Activated CD8-positive, alpha-beta T cell treated with anti-CD3 and anti-CD28 coated beads for 36 hours (primary cell): ENCODE measurements around the gene TMEM88. TPM values are rescaled to one million over a fixed set of nuclear protein-coding genes. Genes with fewer than 3 reads are reported as not detected.
A peak's percentile ranks its signal among the peaks of the same experiment; 100 is the strongest.

ENCODE experiments used
- ATAC-seq: fragments of 200-7000 bp; cut with Tn5 transposase; one replicate; pipeline ENCODE4 v1.10.0; 2021; ENCODE audit warnings: mild to moderate bottlenecking, moderate library complexity
- CTCF ChIA-PET: fragments of 350-600 bp; sonication (Branson Sonifier 250); formaldehyde crosslinking; loops from one replicate; lab custom pipeline; 2021; ENCODE audit warnings: antibody characterized with exemption; lab: Charles Lee
- POLR2A ChIA-PET: fragments of 350-600 bp; sonication (Branson Sonifier 250); formaldehyde crosslinking; loops from one replicate; lab custom pipeline; 2021; ENCODE audit warnings: antibody characterized with exemption; lab: Charles Lee
- DNase-seq: peaks from one replicate; pipeline ENCODE4 v3.0.0-alpha.2; 2020
- H3K27ac Mint-ChIP-seq: one replicate; pipeline ENCODE4 v1.8.0; 2021; ENCODE audit warnings: mild to moderate bottlenecking, mixed read lengths
- H3K27me3 Mint-ChIP-seq: one replicate; pipeline ENCODE4 v1.8.0; 2021; ENCODE audit warnings: mixed read lengths
- H3K36me3 Mint-ChIP-seq: one replicate; pipeline ENCODE4 v1.8.0; 2021; ENCODE audit warnings: low read depth, mixed read lengths
- H3K4me1 Mint-ChIP-seq: one replicate; pipeline ENCODE4 v1.8.0; 2021; ENCODE audit warnings: low read depth, mixed read lengths
- H3K4me3 Mint-ChIP-seq: one replicate; pipeline ENCODE4 v1.8.0; 2021; ENCODE audit warnings: mild to moderate bottlenecking, moderate library complexity, mixed read lengths
- H3K9me3 Mint-ChIP-seq: one replicate; pipeline ENCODE4 v1.8.0; 2021; ENCODE audit warnings: mixed read lengths
- intact Hi-C: fragments of 100-400 bp; cut with micrococcal nuclease; formaldehyde crosslinking; loops from one replicate; pipeline ENCODE4 v1.10.0; 2022
- total RNA-seq, 2 experiments: library from RNA; stranded (reverse); gene quantifications; one replicate each; pipeline ENCODE4 v1.2.3, GENCODE V29; 2021
- TF ChIP-seq, protein P1 (sequence below): fragments of 200-600 bp; IDR thresholded peaks from one replicate; pipeline ENCODE4 v1.8.0; 2022; ENCODE audit warnings: antibody characterized with exemption, mild to moderate bottlenecking

TMEM88 gene
- total RNA-seq, 2 experiments from 2014 or later, result 2.4 to 2.9 TPM

DNA sequence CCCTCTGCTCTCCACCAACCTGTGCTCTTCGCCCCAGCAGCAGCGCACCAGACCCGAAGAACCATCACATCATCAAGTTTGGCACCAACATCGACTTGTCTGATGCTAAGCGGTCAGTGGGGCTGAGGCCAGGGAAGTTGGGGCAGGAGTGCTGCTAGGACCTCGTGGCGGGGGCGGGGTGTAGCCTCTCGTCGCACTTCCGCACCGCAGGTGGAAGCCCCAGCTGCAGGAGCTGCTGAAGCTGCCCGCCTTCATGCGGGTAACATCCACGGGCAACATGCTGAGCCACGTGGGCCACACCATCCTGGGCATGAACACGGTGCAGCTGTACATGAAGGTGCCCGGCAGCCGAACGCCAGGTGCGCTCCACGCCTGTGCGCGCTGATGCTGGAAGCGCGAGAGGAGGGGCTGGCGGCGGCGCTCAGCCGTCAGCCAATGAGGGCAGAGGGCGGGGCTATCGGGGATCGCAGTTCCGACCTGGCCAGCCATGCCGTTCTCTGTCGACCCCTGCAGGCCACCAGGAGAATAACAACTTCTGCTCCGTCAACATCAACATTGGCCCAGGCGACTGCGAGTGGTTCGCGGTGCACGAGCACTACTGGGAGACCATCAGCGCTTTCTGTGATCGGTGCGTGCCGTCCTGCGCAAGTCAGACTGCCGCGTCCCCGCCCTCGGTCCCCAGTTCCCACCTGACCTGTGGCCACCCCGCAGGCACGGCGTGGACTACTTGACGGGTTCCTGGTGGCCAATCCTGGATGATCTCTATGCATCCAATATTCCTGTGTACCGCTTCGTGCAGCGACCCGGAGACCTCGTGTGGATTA, 3.2 kb upstream of the TMEM88 start:
- intact Hi-C loops, result loop anchor here (10.0 kb wide), 1 partner anchor 277 kb away; the partner anchor contains the start of gene CD68
- ChIA-PET POLR2A (interaction anchor here (8.2 kb wide), 1 partner anchor 16 kb away, joined by 74 read pairs; the partner anchor contains the start of gene KDM6B), CTCF (interaction anchor here (0.7 to 3.5 kb wide), 12 partner anchors 9 to 205 kb away, joined by 3 to 49 read pairs (median 4); partner anchors contain the start of gene KDM6B)
- Mint-ChIP-seq H3K27ac (peak overlapping the region; percentile 67), H3K4me3 (peak overlapping the region; percentile 76), H3K4me1 (peaks cover 53% of the 10 kb centered on the region), H3K27me3 (no peaks in the 10 kb centered on the region), H3K9me3 (no peaks in the 10 kb centered on the region), H3K36me3 (peaks cover 54% of the 10 kb centered on the region)
- ATAC-seq (peak; percentile 94), DNase-seq (peak; percentile 94)
- TF ChIP-seq, protein P1, sequence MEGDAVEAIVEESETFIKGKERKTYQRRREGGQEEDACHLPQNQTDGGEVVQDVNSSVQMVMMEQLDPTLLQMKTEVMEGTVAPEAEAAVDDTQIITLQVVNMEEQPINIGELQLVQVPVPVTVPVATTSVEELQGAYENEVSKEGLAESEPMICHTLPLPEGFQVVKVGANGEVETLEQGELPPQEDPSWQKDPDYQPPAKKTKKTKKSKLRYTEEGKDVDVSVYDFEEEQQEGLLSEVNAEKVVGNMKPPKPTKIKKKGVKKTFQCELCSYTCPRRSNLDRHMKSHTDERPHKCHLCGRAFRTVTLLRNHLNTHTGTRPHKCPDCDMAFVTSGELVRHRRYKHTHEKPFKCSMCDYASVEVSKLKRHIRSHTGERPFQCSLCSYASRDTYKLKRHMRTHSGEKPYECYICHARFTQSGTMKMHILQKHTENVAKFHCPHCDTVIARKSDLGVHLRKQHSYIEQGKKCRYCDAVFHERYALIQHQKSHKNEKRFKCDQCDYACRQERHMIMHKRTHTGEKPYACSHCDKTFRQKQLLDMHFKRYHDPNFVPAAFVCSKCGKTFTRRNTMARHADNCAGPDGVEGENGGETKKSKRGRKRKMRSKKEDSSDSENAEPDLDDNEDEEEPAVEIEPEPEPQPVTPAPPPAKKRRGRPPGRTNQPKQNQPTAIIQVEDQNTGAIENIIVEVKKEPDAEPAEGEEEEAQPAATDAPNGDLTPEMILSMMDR, result peak; percentile 97

DNA sequence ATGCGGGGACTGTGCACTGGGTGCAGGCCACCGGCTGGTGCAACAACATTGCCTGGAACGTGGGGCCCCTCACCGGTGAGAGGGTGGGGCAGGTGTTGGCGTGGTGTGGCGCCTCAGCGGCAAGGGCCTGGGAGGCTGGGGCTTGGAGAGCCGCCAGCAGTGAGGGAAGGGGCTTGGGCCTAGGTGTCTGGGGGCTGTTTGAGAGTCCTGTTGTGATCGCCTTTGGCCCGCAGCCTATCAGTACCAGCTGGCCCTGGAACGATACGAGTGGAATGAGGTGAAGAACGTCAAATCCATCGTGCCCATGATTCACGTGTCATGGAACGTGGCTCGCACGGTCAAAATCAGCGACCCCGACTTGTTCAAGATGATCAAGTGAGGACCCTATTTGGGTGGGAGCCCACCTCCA, 2.6 kb upstream of the TMEM88 start:
- no peaks in the 10 kb centered on the region for H3K9me3 Mint-ChIP-seq
- ATAC-seq (no peak), DNase-seq (no peak)
- POLR2A ChIA-PET, result interaction anchor here (8.2 kb wide), 1 partner anchor 16 kb away, joined by 74 read pairs; the partner anchor contains the start of gene KDM6B
- no peak overlapping the region for H3K27ac Mint-ChIP-seq
- H3K27me3 Mint-ChIP-seq, result no peaks in the 10 kb centered on the region
- no peak overlapping the region for H3K4me3 Mint-ChIP-seq
- CTCF ChIA-PET, result interaction anchor here (1.1 to 3.5 kb wide), 3 partner anchors 18 to 138 kb away, joined by 3 to 49 read pairs (median 9); partner anchors contain the start of gene KDM6B
- TF ChIP-seq, protein P1, result no peak
- H3K36me3 Mint-ChIP-seq, result peaks cover 49% of the 10 kb centered on the region
- intact Hi-C loops, result loop anchor here (10.0 kb wide), 1 partner anchor 277 kb away; the partner anchor contains the start of gene CD68
- peaks cover 48% of the 10 kb centered on the region for H3K4me1 Mint-ChIP-seq

DNA sequence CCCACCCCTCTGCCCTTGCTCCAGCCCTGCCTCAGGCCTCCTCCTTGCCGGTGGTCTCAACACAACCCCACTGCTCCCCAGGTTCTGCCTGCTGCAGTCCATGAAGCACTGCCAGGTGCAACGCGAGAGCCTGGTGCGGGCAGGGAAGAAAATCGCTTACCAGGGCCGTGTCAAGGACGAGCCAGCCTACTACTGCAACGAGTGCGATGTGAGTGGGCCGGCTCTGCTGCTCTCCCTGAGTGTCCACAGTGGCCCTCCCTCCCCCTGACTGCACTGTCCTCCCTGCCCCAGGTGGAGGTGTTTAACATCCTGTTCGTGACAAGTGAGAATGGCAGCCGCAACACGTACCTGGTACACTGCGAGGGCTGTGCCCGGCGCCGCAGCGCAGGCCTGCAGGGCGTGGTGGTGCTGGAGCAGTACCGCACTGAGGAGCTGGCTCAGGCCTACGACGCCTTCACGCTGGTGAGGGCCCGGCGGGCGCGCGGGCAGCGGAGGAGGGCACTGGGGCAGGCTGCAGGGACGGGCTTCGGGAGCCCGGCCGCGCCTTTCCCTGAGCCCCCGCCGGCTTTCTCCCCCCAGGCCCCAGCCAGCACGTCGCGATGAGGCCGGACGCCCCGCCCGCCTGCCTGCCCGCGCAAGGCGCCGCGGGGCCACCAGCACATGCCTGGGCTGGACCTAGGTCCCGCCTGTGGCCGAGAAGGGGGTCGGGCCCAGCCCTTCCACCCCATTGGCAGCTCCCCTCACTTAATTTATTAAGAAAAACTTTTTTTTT, 1.8 kb upstream of the TMEM88 start:
- H3K27me3 Mint-ChIP-seq, result no peaks in the 10 kb centered on the region
- H3K27ac Mint-ChIP-seq, result no peak overlapping the region
- ChIA-PET POLR2A (interaction anchor here (1.2 kb wide), 1 partner anchor 8 kb away, joined by 5 read pairs; no protein-coding TSS in a partner anchor), CTCF (no interaction called here)
- TF ChIP-seq, protein P1, result no peak
- H3K9me3 Mint-ChIP-seq, result no peaks in the 10 kb centered on the region
- no peak overlapping the region for H3K4me3 Mint-ChIP-seq
- DNase-seq (peak; percentile 3), ATAC-seq (no peak)
- H3K4me1 Mint-ChIP-seq, result peaks cover 45% of the 10 kb centered on the region
- intact Hi-C loops, result loop anchor here (10.0 kb wide), 1 partner anchor 278 kb away; the partner anchor contains the start of gene CD68
- peaks cover 47% of the 10 kb centered on the region for H3K36me3 Mint-ChIP-seq

DNA sequence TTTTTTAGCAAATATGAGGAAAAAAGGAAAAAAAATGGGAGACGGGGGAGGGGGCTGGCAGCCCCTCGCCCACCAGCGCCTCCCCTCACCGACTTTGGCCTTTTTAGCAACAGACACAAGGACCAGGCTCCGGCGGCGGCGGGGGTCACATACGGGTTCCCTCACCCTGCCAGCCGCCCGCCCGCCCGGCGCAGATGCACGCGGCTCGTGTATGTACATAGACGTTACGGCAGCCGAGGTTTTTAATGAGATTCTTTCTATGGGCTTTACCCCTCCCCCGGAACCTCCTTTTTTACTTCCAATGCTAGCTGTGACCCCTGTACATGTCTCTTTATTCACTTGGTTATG, 1.2 kb upstream of the TMEM88 start:
- ChIA-PET CTCF (no interaction called here), POLR2A (interaction anchor here (1.2 kb wide), 1 partner anchor 9 kb away, joined by 5 read pairs; no protein-coding TSS in a partner anchor)
- TF ChIP-seq, protein P1, result no peak
- Mint-ChIP-seq H3K9me3 (no peaks in the 10 kb centered on the region), H3K36me3 (peaks cover 44% of the 10 kb centered on the region), H3K4me3 (no peak overlapping the region), H3K4me1 (peaks cover 44% of the 10 kb centered on the region), H3K27ac (no peak overlapping the region), H3K27me3 (no peaks in the 10 kb centered on the region)
- intact Hi-C loops, result loop anchor here (10.0 kb wide), 1 partner anchor 279 kb away; the partner anchor contains the start of gene CD68
- DNase-seq, result no peak
- ATAC-seq, result no peak
